HepG2 (cell line): ENCODE data around the gene ZG16. TPM values are rescaled to one million over a fixed set of nuclear protein-coding genes. Genes with fewer than 3 reads are reported as not detected.

Source experiments
- CSRNP2 ChIP-seq: sonication (generic); formaldehyde crosslinking; conservative IDR thresholded peaks from 2 replicates; pipeline ENCODE4 v1.8.0; 2022; ENCODE audit warnings: low read depth, missing genetic modification reagents
- ELF3 ChIP-seq: IDR thresholded peaks from 2 replicates; pipeline ENCODE4 v1.6.1; 2016; ENCODE audit warnings: missing genetic modification reagents, missing compliant biosample characterization
- ELK4 ChIP-seq: sonication (generic); formaldehyde crosslinking; IDR thresholded peaks from 2 replicates; pipeline ENCODE4 v1.9.0; 2021; ENCODE audit warnings: missing genetic modification reagents, borderline replicate concordance
- HOXA9 ChIP-seq: sonication (generic); formaldehyde crosslinking; IDR thresholded peaks from 2 replicates; pipeline ENCODE4 v1.8.1; 2022; ENCODE audit warnings: missing genetic modification reagents, mild to moderate bottlenecking, moderate library complexity, borderline replicate concordance
- MYNN ChIP-seq: sonication (generic); formaldehyde crosslinking; IDR thresholded peaks from 2 replicates; pipeline ENCODE4 v1.4.0; 2020; ENCODE audit warnings: mild to moderate bottlenecking, low read depth, missing genetic modification reagents
- NRL ChIP-seq: sonication (generic); formaldehyde crosslinking; IDR thresholded peaks from 2 replicates; pipeline ENCODE4 v1.5.0; 2020; ENCODE audit warnings: missing genetic modification reagents, mild to moderate bottlenecking, moderate library complexity, borderline replicate concordance
- PAX8 ChIP-seq: sonication (generic); formaldehyde crosslinking; IDR thresholded peaks from 2 replicates; pipeline ENCODE4 v1.8.0; 2022; ENCODE audit warnings: mild to moderate bottlenecking, missing genetic modification reagents, borderline replicate concordance
- TCF7L2 ChIP-seq: IDR thresholded peaks from 2 replicates; pipeline ENCODE4 v1.6.1; 2011; ENCODE audit warnings: mild to moderate bottlenecking, low read depth, low read length, moderate library complexity
- ZNF407 ChIP-seq: sonication (generic); formaldehyde crosslinking; IDR thresholded peaks from one replicate; pipeline ENCODE4 v1.5.1; 2020; ENCODE audit warnings: mild to moderate bottlenecking, missing genetic modification reagents; ENCODE audit errors: not compliant biosample characterization
- ZNF703 ChIP-seq: sonication (generic); formaldehyde crosslinking; IDR thresholded peaks from 2 replicates; pipeline ENCODE4 v1.5.1; 2020; ENCODE audit warnings: missing genetic modification reagents, mild to moderate bottlenecking, moderate library complexity, borderline replicate concordance
- ZNF710 ChIP-seq: sonication (generic); formaldehyde crosslinking; IDR thresholded peaks from 2 replicates; pipeline ENCODE4 v1.5.0; 2020; ENCODE audit warnings: mild to moderate bottlenecking, missing genetic modification reagents, borderline replicate concordance
- ZNF75D ChIP-seq: sonication (generic); formaldehyde crosslinking; IDR thresholded peaks from 2 replicates; pipeline ENCODE4 v1.8.1; 2023; ENCODE audit warnings: missing genetic modification reagents, mild to moderate bottlenecking, borderline replicate concordance
- ZSCAN25 ChIP-seq: sonication (generic); formaldehyde crosslinking; IDR thresholded peaks from 2 replicates; pipeline ENCODE4 v1.8.0; 2022; ENCODE audit warnings: mild to moderate bottlenecking, missing genetic modification reagents
- polyA plus RNA-seq, 8 experiments: library from polyadenylated mRNA; depleted of rRNA in 3 of 8; stranded (reverse) in 7 of 8; unstranded in 1 of 8; fragments of >200 nt; fragmentation: Illumina TruSeq in 4 of 8; extraction: Trizol in 4 of 8; gene quantifications; 2 replicates each; pipeline versions ENCODE4 v1.2.1 to v1.2.3, GENCODE V29; 2011 to 2016; ENCODE audit warnings: low read depth in 4 of 8, missing spikeins in 1 of 8, mixed read lengths in 1 of 8; ENCODE audit not compliant: insufficient read depth in 1 of 8
- total RNA-seq, 5 experiments: library from RNA; depleted of rRNA; stranded (reverse); fragments of >200 nt; fragmentation: Illumina TruSeq; extraction: Trizol; gene quantifications; 2 replicates each; pipeline ENCODE4 v1.2.3, GENCODE V29; 2016; ENCODE audit warnings: low read depth in 1 of 5

ZG16 gene
- total and polyA plus RNA-seq, 2 of the 13 experiments (the other 11 are each of a cell fraction or from before 2014, with no cell fraction given) = 0.04 to 0.07 TPM

- no peak for TF ChIP-seq CSRNP2
- TF ChIP-seq ZNF75D (CRISPR knock-in tag) = no peak
- TF ChIP-seq PAX8 (CRISPR knock-in tag) = 0 out of 2 replicates have a peak, but pooled peaks have one; percentile 19
- TF ChIP-seq HOXA9 (CRISPR knock-in tag) = 0 out of 2 replicates have a peak, but pooled peaks have one; percentile 49
- TF ChIP-seq ZNF703 (CRISPR knock-in tag) = peak; percentile 11; the same call in 1 of the 2 replicates
- TF ChIP-seq ELF3 (CRISPR knock-in tag) = 0 out of 2 replicates have a peak, but pooled peaks have one; percentile 9
- peak; percentile 86 for TF ChIP-seq ZSCAN25
- TF ChIP-seq TCF7L2 = no peak
- TF ChIP-seq ZNF710 (CRISPR knock-in tag) = 0 out of 2 replicates have a peak, but pooled peaks have one; percentile 33
- TF ChIP-seq ZNF407 (CRISPR knock-in tag) = no peak
- no peak for TF ChIP-seq ELK4 (CRISPR knock-in tag)
- 0 out of 2 replicates have a peak, but pooled peaks have one; percentile 15 for TF ChIP-seq NRL (CRISPR knock-in tag)
- TF ChIP-seq MYNN (CRISPR knock-in tag) = no peak
These were observed 34.0 kb downstream of the ZG16 start, which contains the start of gene PRRT2 (continued) for GRCh38 chr16:29811896-29812665.
